GM12878 (cell line): ENCODE measurements around the gene TMPRSS13. TPM values are rescaled to one million over a fixed set of nuclear protein-coding genes. Genes with fewer than 3 reads are reported as not detected.
"Not testable (repeated sequence)": the region's sequence is repeated elsewhere in the genome, so short reads cannot be mapped to it uniquely, and the experiment has no call there.

Source experiments
- ATAC-seq: fragments of 200-7000 bp; cut with Tn5 transposase; 3 replicates; pipeline ENCODE4 v1.9.1; 2020; ENCODE audit warnings: mild to moderate bottlenecking, moderate library complexity
- BruUV-seq: library from RNA; stranded (reverse); fragments of 400-500 nt; replicated peaks from 2 replicates; lab custom pipeline; 2021; lab: Mats Ljungman, UMichigan
- CTCF ChIA-PET: fragments of 300-600 bp; sonication (Branson Sonifier 250); formaldehyde crosslinking; extraction: SDS; loops from one replicate; lab custom pipeline; 2021; ENCODE audit warnings: inconsistent platforms; lab: Yijun Ruan, JAX
- POLR2A ChIA-PET: fragments of 350-600 bp; formaldehyde crosslinking; extraction: SDS; loops from one replicate; lab custom pipeline; 2021; ENCODE audit warnings: inconsistent platforms; lab: Charles Lee
- RAD21 ChIA-PET: fragments of 300-600 bp; sonication (Branson Sonifier 250); formaldehyde crosslinking; loops from one replicate; lab custom pipeline; 2023; ENCODE audit warnings: antibody characterized with exemption; ENCODE audit not compliant: unreplicated experiment; lab: Charles Lee
- SMC1A ChIA-PET: fragments of 300-600 bp; sonication (Branson Sonifier 250); formaldehyde crosslinking; loops from one replicate; lab custom pipeline; 2023; ENCODE audit not compliant: unreplicated experiment, uncharacterized antibody; lab: Charles Lee
- DNase-seq: peaks from one replicate; pipeline ENCODE4 v3.0.0-alpha.2; 2011; ENCODE audit warnings: low read depth, low spot score
- FAIRE-seq: peaks from 3 replicates; lab custom pipeline; 2011; peaks lifted over from hg19 to GRCh38; lab: Jason Lieb, UNC
- H2AFZ ChIP-seq: 2 replicates; pipeline ENCODE4 v1.6.0; 2011; ENCODE audit warnings: low read depth, low read length, control low read depth; ENCODE audit not compliant: control insufficient read depth
- H3K27ac ChIP-seq: 2 replicates; pipeline ENCODE4 v1.5.1; 2011; ENCODE audit warnings: control low read depth; ENCODE audit not compliant: control insufficient read depth, insufficient read depth
- H3K27me3 ChIP-seq, 2 experiments: replicated peaks in 1 of 2; 2 replicates each; pipeline versions ENCODE4 v1.6.0 to v1.6.1; 2011; ENCODE audit warnings: low read length in 1 of 2; ENCODE audit not compliant: control insufficient read depth in 2 of 2, insufficient read depth in 2 of 2
- H3K36me3 ChIP-seq, 2 experiments: 2 replicates each; pipeline ENCODE4 v1.5.1; 2011; ENCODE audit warnings: low read length in 1 of 2; ENCODE audit not compliant: control insufficient read depth in 2 of 2, insufficient read depth in 2 of 2
- H3K4me1 ChIP-seq: 2 replicates; pipeline ENCODE4 v1.6.1; 2011; ENCODE audit warnings: mild to moderate bottlenecking, low read length, moderate library complexity, mixed read lengths; ENCODE audit not compliant: control insufficient read depth, insufficient read depth
- H3K4me2 ChIP-seq: 2 replicates; pipeline ENCODE4 v1.6.0; 2011; ENCODE audit warnings: control low read depth; ENCODE audit not compliant: control insufficient read depth, insufficient read depth
- H3K4me3 ChIP-seq: fragments of 200-600 bp; sonication (generic); 2 replicates; pipeline ENCODE4 v1.5.1; 2016
- H3K79me2 ChIP-seq: 2 replicates; pipeline ENCODE4 v1.6.0; 2011; ENCODE audit warnings: low read length; ENCODE audit not compliant: control insufficient read depth, insufficient read depth
- H3K9ac ChIP-seq: 2 replicates; pipeline ENCODE4 v1.8.0; 2011; ENCODE audit warnings: low read length, control low read depth, mixed read lengths; ENCODE audit not compliant: control insufficient read depth, insufficient read depth
- H3K9me3 ChIP-seq: replicated peaks from 3 replicates; pipeline ENCODE4 v1.5.1; 2011; ENCODE audit warnings: mild to moderate bottlenecking, low read length; ENCODE audit not compliant: control insufficient read depth, insufficient read depth
- H4K20me1 ChIP-seq: 2 replicates; pipeline ENCODE4 v1.6.0; 2011; ENCODE audit not compliant: control insufficient read depth, insufficient read depth
- KDM1A ChIP-seq: fragments of 200-600 bp; sonication (generic); IDR thresholded peaks from 2 replicates; pipeline ENCODE4 v1.6.1; 2016; ENCODE audit warnings: borderline replicate concordance
- WGBS: methylation state at CpG from one replicate; pipeline ENCODE4 v1.1.6; 2016; ENCODE audit warnings: low lambda C conversion rate; ENCODE audit not compliant: insufficient replicate concordance, insufficient coverage; ENCODE audit errors: missing lambda C conversion rate; 5-methylcytosine and 5-hydroxymethylcytosine counted together
- in situ Hi-C: fragments of 300-500 bp; cut with MboI; formaldehyde crosslinking; loops from 9 replicates; pipeline ENCODE4 v1.14.3; 2018; ENCODE audit warnings: mixed read lengths
- intact Hi-C: fragments of 100-400 bp; cut with micrococcal nuclease; formaldehyde crosslinking; loops from one replicate; pipeline ENCODE4 v1.14.2; 2022; ENCODE audit not compliant: unreplicated experiment
- polyA plus RNA-seq, 11 experiments: library from polyadenylated mRNA; depleted of rRNA in 4 of 11; unstranded in 6 of 11; stranded (reverse) in 5 of 11; fragments of >200 nt; fragmentation: Nextera tagmentation in 4 of 11; fragmentation: Illumina TruSeq in 1 of 11; extraction: Ambion mirVana in 4 of 11; extraction: Trizol in 1 of 11; gene quantifications; 1 replicate in 1 of 11; 2 replicates in 10 of 11; pipeline versions ENCODE4 v1.2.1 to v1.2.3, GENCODE V29; 2011 to 2016; ENCODE audit warnings: inconsistent platforms in 2 of 11, missing spikeins in 2 of 11, low read depth in 1 of 11
- total RNA-seq, 4 experiments: library from RNA; depleted of rRNA in 3 of 4; stranded (reverse); fragments of >200 nt in 3 of 4; fragmentation: Illumina TruSeq in 1 of 4; extraction: Trizol in 1 of 4; gene quantifications; 2 replicates each; pipeline versions ENCODE4 v1.2.1 to v1.2.3, GENCODE V29; 2013 to 2021

TMPRSS13 gene
- total and polyA plus RNA-seq, 10 of the 15 experiments (the other 5 are each of a cell fraction or from before 2014, with no cell fraction given) = 0.05 to 0.50 (median 0.26) TPM; not detected in 2

DNA sequence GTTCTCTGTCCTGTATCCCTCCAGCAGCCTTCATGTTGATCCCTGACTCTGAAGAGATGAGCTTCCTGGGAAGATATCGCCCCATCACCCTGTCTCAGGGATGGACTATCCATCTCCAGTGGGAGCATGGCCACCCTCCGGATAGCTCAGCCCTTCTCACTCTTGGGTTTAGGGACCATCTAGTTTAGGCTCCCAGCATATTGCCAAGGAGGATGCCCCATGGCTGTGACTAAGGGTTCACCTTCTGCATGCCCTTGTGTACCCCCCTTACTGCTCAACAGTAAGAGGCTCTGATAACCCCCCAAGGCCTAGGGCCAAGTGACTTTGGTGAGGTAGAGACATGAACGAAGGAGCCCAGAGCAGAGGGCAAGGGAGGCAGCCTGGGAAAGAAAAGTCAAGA, 1.3 kb downstream of the TMPRSS13 start:
- H4K20me1 ChIP-seq = no peaks in the 10 kb centered on the region
- RAD21 ChIA-PET = no interaction called here
- no peak for FAIRE-seq
- no peaks in the 10 kb centered on the region for H3K79me2 ChIP-seq
- no peak overlapping the region for H3K9ac ChIP-seq
- no peak for ATAC-seq
- POLR2A ChIA-PET = interaction anchor here (1.6 kb wide), 1 partner anchor 21 kb away, joined by 5 read pairs; no protein-coding TSS in a partner anchor
- H3K27me3 ChIP-seq = no peaks in the 10 kb centered on the region
- no peak overlapping the region for H3K27ac ChIP-seq
- no peak overlapping the region for H3K4me3 ChIP-seq
- no peaks in the 10 kb centered on the region for H3K36me3 ChIP-seq
- SMC1A ChIA-PET = interaction anchor here (0.6 to 1.8 kb wide), 3 partner anchors 9 to 19 kb away, joined by 3 to 14 read pairs (median 4); no protein-coding TSS in a partner anchor
- no peak overlapping the region for H2AFZ ChIP-seq
- CTCF ChIA-PET = interaction anchor here (1.8 to 5.7 kb wide), 2 partner anchors 9 to 18 kb away, joined by 5 to 59 read pairs; no protein-coding TSS in a partner anchor
- H3K9me3 ChIP-seq = no peaks in the 10 kb centered on the region
- in situ Hi-C loops (no loop called here), intact Hi-C loops (no loop called here)
- no peak overlapping the region for H3K4me2 ChIP-seq
- BruUV-seq = no TSS peak
- no peak for TF ChIP-seq KDM1A
- 32% methylated on average over 3 of the region's 3 CpGs for WGBS
- H3K4me1 ChIP-seq = peaks cover 26% of the 10 kb centered on the region
- no peak for DNase-seq

DNA sequence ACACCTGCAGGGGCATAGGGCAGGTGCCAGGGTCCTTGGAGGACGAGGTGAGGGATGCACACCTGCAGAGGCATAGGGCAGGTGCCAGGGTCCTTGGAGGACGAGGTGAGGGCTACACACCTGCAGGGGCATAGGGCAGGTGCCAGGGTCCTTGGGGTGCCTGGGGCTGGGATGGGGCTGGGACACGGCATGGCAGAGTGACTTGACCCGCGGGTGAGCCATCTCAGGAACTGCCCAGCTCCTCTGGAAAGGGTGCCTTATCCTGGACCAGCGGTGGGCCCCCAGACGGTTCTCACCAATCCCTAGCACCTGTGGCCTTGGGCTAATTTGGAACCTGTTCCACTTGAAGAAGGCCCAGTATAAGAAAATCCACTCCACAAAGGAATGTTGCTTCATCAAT, 3.0 kb downstream of the TMPRSS13 start:
- intact Hi-C loops = not testable (repeated sequence)

More for the DNA sequence above, 3.0 kb downstream of the TMPRSS13 start:
- ATAC-seq, H3K79me2 ChIP-seq, H3K27me3 ChIP-seq, H3K4me2 ChIP-seq, DNase-seq, H3K36me3 ChIP-seq, H2AFZ ChIP-seq, H3K27ac ChIP-seq, BruUV-seq, H3K9ac ChIP-seq, POLR2A ChIA-PET, in situ Hi-C loops, H3K9me3 ChIP-seq, FAIRE-seq, H3K4me3 ChIP-seq, H4K20me1 ChIP-seq: not testable (repeated sequence)
- 11% methylated on average over 7 of the region's 7 CpGs for WGBS
- ChIA-PET SMC1A (interaction anchor here (1.5 to 3.5 kb wide), 2 partner anchors 11 to 15 kb away, joined by 4 to 14 read pairs; no protein-coding TSS in a partner anchor), RAD21 (interaction anchor here (1.6 kb wide), 1 partner anchor 21 kb away, joined by 6 read pairs; no protein-coding TSS in a partner anchor), CTCF (interaction anchor here (1.2 to 4.0 kb wide), 2 partner anchors 20 to 82 kb away, joined by 4 to 26 read pairs; no protein-coding TSS in a partner anchor)
- H3K4me1 ChIP-seq = peaks cover 11% of the 10 kb centered on the region
